Endodermal cell (in vitro differentiated cells): ENCODE results near the gene PELI3. TPM values are rescaled to one million over a fixed set of nuclear protein-coding genes. Genes with fewer than 3 reads are reported as not detected.

Experiments used
- DNase-seq: peaks from one replicate; pipeline ENCODE4 v3.0.0-alpha.2; 2017
- H3K27ac ChIP-seq: 2 replicates; pipeline ENCODE4 v1.5.1; 2013; ENCODE audit warnings: mild to moderate bottlenecking, low read depth, low read length, moderate library complexity
- H3K27me3 ChIP-seq: 2 replicates; pipeline ENCODE4 v1.6.1; 2013; ENCODE audit warnings: mild to moderate bottlenecking, low read length, moderate library complexity; ENCODE audit not compliant: insufficient read depth, control insufficient read depth, poor library complexity, severe bottlenecking
- H3K36me3 ChIP-seq: 2 replicates; pipeline ENCODE4 v1.7.0; 2013; ENCODE audit warnings: mild to moderate bottlenecking, low read length, moderate library complexity; ENCODE audit not compliant: control insufficient read depth, insufficient read depth
- H3K4me1 ChIP-seq: one replicate; pipeline ENCODE4 v1.7.0; 2013; ENCODE audit warnings: low read length; ENCODE audit not compliant: control insufficient read depth, insufficient read depth
- H3K4me3 ChIP-seq: 2 replicates; pipeline ENCODE4 v1.5.1; 2013; ENCODE audit warnings: mild to moderate bottlenecking, low read length, moderate library complexity
- H3K9ac ChIP-seq: 2 replicates; pipeline ENCODE4 v1.6.1; 2013; ENCODE audit warnings: mild to moderate bottlenecking, low read length, moderate library complexity; ENCODE audit not compliant: poor library complexity, severe bottlenecking; ENCODE audit errors: extremely low read depth
- H3K9me3 ChIP-seq: 2 replicates; pipeline ENCODE4 v1.6.1; 2013; ENCODE audit warnings: mild to moderate bottlenecking, low read length, moderate library complexity; ENCODE audit not compliant: control insufficient read depth
- H3K27ac Mint-ChIP-seq: 2 replicates; pipeline ENCODE4 v1.8.0; 2020; ENCODE audit warnings: mixed read lengths
- H3K27me3 Mint-ChIP-seq: 2 replicates; pipeline ENCODE4 v1.8.0; 2021; ENCODE audit warnings: mild to moderate bottlenecking, mixed read lengths; ENCODE audit not compliant: insufficient read depth
- H3K36me3 Mint-ChIP-seq: 2 replicates; pipeline ENCODE4 v1.8.0; 2020; ENCODE audit warnings: low read depth, mixed read lengths
- H3K4me1 Mint-ChIP-seq: 2 replicates; pipeline ENCODE4 v1.8.0; 2020; ENCODE audit warnings: mixed read lengths
- H3K4me3 Mint-ChIP-seq: 2 replicates; pipeline ENCODE4 v1.8.0; 2020; ENCODE audit warnings: mild to moderate bottlenecking, moderate library complexity, mixed read lengths
- H3K9me3 Mint-ChIP-seq: 2 replicates; pipeline ENCODE4 v1.8.0; 2020; ENCODE audit warnings: mild to moderate bottlenecking, mixed read lengths
- WGBS, 2 experiments: methylation state at CpG; one replicate each; pipeline versions ENCODE4 v1.1.5 to v1.1.7; 2013; ENCODE audit warnings: missing lambda C conversion rate in 2 of 2, mixed read lengths in 1 of 2; ENCODE audit not compliant: insufficient coverage in 1 of 2, insufficient read length in 1 of 2; 5-methylcytosine and 5-hydroxymethylcytosine counted together
- total RNA-seq, 2 donors: library from RNA; stranded (reverse); fragmentation: NEBNext Ultra II Directional in 1 of 2; extraction: Animal tissue kit (Norgen Biotek cat#: 25700) in 1 of 2; gene quantifications; 2 replicates in 1 of 2; 3 replicates in 1 of 2; pipeline ENCODE4 v1.2.1, GENCODE V29; 2021
- TF ChIP-seq, protein P1 (sequence below): fragments of 200-600 bp; sonication (generic); conservative IDR thresholded peaks from 2 replicates; pipeline ENCODE4 v1.5.0; 2021; ENCODE audit warnings: antibody characterized with exemption, mild to moderate bottlenecking

The PELI3 gene
- total RNA-seq, 2 donors from 2014 or later = 9.0 to 12.4 TPM

- Histone ChIP-seq H3K27me3 (no peaks in the 10 kb centered on the region), H3K4me3 (no peak overlapping the region), H3K9me3 (no peaks in the 10 kb centered on the region), H3K9ac (no peak overlapping the region), H3K36me3 (peaks cover 37% of the 10 kb centered on the region), H3K27ac (no peak overlapping the region), H3K4me1 (no peaks in the 10 kb centered on the region)
- Mint-ChIP-seq H3K27me3 (no peaks in the 10 kb centered on the region), H3K36me3 (peaks cover 45% of the 10 kb centered on the region), H3K4me1 (peaks cover 8% of the 10 kb centered on the region), H3K4me3 (no peak overlapping the region), H3K27ac (peak overlapping the region; percentile 72), H3K9me3 (no peaks in the 10 kb centered on the region)
- DNase-seq = no peak
- whole genome bisulfite sequencing, 2 experiments = 96 to 97% methylated on average over 5 to 7 of the region's 7 CpGs
- TF ChIP-seq, protein P1, sequence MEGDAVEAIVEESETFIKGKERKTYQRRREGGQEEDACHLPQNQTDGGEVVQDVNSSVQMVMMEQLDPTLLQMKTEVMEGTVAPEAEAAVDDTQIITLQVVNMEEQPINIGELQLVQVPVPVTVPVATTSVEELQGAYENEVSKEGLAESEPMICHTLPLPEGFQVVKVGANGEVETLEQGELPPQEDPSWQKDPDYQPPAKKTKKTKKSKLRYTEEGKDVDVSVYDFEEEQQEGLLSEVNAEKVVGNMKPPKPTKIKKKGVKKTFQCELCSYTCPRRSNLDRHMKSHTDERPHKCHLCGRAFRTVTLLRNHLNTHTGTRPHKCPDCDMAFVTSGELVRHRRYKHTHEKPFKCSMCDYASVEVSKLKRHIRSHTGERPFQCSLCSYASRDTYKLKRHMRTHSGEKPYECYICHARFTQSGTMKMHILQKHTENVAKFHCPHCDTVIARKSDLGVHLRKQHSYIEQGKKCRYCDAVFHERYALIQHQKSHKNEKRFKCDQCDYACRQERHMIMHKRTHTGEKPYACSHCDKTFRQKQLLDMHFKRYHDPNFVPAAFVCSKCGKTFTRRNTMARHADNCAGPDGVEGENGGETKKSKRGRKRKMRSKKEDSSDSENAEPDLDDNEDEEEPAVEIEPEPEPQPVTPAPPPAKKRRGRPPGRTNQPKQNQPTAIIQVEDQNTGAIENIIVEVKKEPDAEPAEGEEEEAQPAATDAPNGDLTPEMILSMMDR = no peak
Observed at GRCh38 chr11:66509131-66509561, 42.4 kb downstream of the PELI3 start.

GRCh38 chr11:66510271-66510989, 43.7 kb downstream of the PELI3 start, which contains the start of gene BBS1:
BBS1 (plus strand) TSS chr11:66510635; CDS start chr11:66510660, 25 bp downstream.
- Mint-ChIP-seq H3K9me3 (no peaks in the 10 kb centered on the region), H3K27ac (peak within 1 kb of the TSS; percentile 93), H3K4me3 (peak within 1 kb of the TSS; percentile 86), H3K4me1 (peaks cover 8% of the 10 kb centered on the region), H3K36me3 (peaks cover 46% of the 10 kb centered on the region), H3K27me3 (no peaks in the 10 kb centered on the region)
- no peaks in the 10 kb centered on the region for H3K9me3 ChIP-seq
- H3K4me1 ChIP-seq = no peaks in the 10 kb centered on the region
- no peaks in the 10 kb centered on the region for H3K27me3 ChIP-seq
- H3K36me3 ChIP-seq = peaks cover 37% of the 10 kb centered on the region
- peak within 1 kb of the TSS; percentile 65 for H3K27ac ChIP-seq
- WGBS, 2 experiments = 5 to 11% methylated on average over 27 to 31 of the region's 31 CpGs
- H3K4me3 ChIP-seq = peak within 1 kb of the TSS; percentile 94
- TF ChIP-seq, protein P1 = no peak
- peak within 1 kb of the TSS; percentile 79 for H3K9ac ChIP-seq
- peak; percentile 96 for DNase-seq

DNA sequence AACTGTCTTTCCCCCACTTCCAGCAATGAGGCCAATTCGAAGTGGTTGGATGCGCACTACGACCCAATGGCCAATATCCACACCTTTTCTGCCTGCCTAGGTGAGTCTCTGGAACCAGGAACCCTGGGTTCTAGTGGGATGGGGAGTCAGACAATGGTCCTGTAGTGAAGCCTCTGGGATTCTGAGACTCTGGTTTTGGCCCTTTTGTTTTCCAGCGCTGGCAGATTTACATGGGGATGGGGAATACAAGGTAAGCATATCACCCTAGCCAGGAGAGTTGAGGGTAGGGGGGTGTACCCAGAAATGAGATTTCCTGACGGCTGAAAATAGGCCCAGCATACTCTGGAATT, 44.3 kb downstream of the PELI3 start:
- Histone ChIP-seq H3K27me3 (no peaks in the 10 kb centered on the region), H3K9me3 (no peaks in the 10 kb centered on the region), H3K9ac (peak overlapping the region; percentile 79), H3K36me3 (peaks cover 42% of the 10 kb centered on the region), H3K27ac (no peak overlapping the region), H3K4me3 (peak overlapping the region; percentile 94), H3K4me1 (no peaks in the 10 kb centered on the region)
- Mint-ChIP-seq H3K4me3 (peak overlapping the region; percentile 86), H3K27me3 (no peaks in the 10 kb centered on the region), H3K9me3 (no peaks in the 10 kb centered on the region), H3K36me3 (peaks cover 50% of the 10 kb centered on the region), H3K4me1 (peaks cover 8% of the 10 kb centered on the region), H3K27ac (peak overlapping the region; percentile 80)
- TF ChIP-seq, protein P1 = no peak
- WGBS, 2 experiments = 8% methylated on average over 5 of the region's 5 CpGs; no CpG with 5 or more reads in 1 of the 2 experiments
- no peak for DNase-seq
